Loucy (cell line): ENCODE measurements around the gene C1QTNF12.

ENCODE experiments used
- EZH2phosphoT487 ChIP-seq: fragments of 200-600 bp; IDR thresholded peaks from 2 replicates; pipeline ENCODE4 v1.6.1; 2018; ENCODE audit warnings: antibody characterized with exemption, mild to moderate bottlenecking, moderate library complexity, borderline replicate concordance
- TF ChIP-seq, protein P1 (sequence below): fragments of 200-600 bp; sonication (generic); conservative IDR thresholded peaks from 2 replicates; pipeline ENCODE4 v1.5.1; 2014; ENCODE audit warnings: mild to moderate bottlenecking, antibody characterized with exemption, low read length

DNA sequence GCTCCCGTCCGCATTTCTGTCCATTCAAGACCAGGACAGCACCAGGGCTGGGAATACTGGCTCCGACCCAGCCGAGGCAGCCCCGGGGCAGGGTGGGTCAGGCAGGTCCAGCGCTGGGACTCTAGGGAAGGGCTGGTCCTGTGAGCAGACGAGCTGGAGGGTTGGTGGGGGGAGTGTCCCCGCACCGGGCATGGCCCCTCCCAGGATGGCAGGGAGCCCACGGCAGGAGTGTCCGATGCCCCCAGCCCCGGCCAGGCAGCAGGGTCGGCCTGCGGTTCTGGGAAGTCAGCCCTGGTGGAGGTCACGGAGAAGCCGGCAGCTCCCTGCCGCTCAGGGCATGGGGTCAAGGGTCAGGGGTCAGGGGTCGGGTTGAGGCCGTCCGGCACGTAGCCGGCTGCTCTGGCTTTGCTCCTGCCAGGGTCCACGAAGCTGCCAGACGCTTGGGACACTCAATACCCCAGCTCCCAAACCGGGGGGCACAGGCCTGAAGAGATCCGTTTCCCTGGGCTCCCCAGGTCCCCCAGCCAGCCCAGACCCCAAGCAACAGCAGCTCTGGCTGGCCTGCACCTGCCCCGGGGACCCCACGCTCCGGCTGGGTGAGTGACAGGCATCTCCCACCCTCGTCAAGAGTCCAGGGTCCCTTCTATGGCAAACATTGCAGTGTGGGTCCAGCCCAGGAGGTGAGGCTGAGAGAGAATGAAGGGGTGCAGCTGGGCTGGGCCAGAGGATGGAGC is 6.7 kb downstream of the C1QTNF12 start:
- TF ChIP-seq, protein P1, sequence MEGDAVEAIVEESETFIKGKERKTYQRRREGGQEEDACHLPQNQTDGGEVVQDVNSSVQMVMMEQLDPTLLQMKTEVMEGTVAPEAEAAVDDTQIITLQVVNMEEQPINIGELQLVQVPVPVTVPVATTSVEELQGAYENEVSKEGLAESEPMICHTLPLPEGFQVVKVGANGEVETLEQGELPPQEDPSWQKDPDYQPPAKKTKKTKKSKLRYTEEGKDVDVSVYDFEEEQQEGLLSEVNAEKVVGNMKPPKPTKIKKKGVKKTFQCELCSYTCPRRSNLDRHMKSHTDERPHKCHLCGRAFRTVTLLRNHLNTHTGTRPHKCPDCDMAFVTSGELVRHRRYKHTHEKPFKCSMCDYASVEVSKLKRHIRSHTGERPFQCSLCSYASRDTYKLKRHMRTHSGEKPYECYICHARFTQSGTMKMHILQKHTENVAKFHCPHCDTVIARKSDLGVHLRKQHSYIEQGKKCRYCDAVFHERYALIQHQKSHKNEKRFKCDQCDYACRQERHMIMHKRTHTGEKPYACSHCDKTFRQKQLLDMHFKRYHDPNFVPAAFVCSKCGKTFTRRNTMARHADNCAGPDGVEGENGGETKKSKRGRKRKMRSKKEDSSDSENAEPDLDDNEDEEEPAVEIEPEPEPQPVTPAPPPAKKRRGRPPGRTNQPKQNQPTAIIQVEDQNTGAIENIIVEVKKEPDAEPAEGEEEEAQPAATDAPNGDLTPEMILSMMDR = no peak
- no peak for TF ChIP-seq EZH2phosphoT487
